GM12801 (cell line): ENCODE results near the gene ZNF224.

ENCODE experiments used
- TF ChIP-seq, protein P1 (sequence below): IDR thresholded peaks from one replicate; pipeline ENCODE4 v1.5.1; 2011; ENCODE audit warnings: control low read depth; ENCODE audit not compliant: insufficient read length; ENCODE audit errors: extremely low read depth

ZNF224 gene

DNA sequence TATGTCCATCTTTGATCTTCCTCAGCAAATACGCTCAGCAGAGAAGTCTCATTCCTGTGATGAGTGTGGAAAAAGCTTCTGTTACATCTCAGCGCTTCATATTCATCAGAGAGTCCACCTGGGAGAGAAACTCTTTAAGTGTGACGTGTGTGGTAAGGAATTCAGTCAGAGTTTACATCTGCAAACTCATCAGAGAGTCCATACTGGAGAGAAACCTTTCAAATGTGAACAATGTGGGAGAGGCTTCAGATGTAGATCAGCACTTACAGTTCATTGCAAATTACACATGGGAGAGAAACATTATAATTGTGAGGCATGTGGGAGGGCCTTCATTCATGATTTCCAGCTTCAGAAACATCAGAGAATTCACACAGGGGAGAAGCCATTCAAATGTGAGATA, 27.9 kb upstream of the ZNF224 start:
- TF ChIP-seq, protein P1, sequence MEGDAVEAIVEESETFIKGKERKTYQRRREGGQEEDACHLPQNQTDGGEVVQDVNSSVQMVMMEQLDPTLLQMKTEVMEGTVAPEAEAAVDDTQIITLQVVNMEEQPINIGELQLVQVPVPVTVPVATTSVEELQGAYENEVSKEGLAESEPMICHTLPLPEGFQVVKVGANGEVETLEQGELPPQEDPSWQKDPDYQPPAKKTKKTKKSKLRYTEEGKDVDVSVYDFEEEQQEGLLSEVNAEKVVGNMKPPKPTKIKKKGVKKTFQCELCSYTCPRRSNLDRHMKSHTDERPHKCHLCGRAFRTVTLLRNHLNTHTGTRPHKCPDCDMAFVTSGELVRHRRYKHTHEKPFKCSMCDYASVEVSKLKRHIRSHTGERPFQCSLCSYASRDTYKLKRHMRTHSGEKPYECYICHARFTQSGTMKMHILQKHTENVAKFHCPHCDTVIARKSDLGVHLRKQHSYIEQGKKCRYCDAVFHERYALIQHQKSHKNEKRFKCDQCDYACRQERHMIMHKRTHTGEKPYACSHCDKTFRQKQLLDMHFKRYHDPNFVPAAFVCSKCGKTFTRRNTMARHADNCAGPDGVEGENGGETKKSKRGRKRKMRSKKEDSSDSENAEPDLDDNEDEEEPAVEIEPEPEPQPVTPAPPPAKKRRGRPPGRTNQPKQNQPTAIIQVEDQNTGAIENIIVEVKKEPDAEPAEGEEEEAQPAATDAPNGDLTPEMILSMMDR = no peak

DNA sequence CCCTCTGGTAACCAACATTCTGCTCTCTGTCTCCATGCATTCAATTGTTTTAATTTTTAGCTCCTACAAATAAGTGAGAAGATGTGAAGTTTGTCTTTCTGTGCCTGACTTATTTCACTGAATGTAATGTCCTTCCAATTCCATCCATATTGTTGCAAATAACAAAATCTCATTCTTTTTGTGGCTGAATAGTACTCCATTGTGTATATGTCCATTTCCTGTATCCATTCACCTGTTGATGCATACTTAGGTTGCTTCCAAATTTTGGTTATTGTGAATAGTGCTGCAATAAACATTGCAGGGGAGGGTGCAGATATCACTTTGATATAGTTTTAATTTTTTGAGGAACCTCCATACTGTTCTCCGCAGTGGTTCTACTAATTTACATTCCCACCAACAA, 24.7 kb upstream of the ZNF224 start:
- TF ChIP-seq, protein P1 = no peak

DNA sequence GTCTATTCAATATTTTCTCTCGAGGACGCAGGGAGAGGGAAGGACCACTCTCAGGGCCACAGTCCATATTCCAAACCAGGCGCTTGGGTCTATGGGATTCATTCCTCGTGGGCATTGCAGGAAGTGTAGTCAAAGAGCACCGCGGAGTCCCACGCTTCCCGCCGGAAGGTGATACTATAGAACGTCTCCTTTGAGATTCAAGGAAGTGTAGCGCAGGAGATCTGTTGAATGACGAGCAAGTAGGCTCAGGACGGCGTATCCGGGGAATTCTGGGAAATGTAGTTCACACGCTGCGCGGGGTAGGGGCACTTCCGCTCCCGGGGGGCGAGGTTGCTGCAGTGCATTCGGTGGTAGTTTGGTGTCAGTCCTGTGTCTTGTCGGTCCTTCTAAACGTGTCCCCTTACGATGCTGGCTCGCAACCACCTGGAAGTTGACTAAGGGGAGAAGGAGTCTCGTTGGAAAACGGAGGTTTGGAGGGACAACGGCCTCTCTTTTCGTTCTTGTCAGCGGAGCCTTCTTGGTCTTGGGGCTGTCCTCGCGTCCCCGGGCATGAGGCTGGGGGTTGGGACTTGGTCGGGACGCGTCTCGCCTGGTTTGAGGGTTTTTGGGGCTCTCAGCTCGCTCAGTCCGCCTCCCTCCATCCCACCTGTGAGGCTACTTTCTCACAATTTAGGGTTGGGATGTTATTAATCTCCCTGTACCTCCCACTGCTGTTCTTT, 22.2 kb upstream of the ZNF224 start, which contains the start of gene ZNF284:
ZNF284 (plus strand) TSS at position 336 of the 719 bp plus-strand sequence. CDS start 4,231 bp downstream, outside the sequence.
- TF ChIP-seq, protein P1 = no peak

DNA sequence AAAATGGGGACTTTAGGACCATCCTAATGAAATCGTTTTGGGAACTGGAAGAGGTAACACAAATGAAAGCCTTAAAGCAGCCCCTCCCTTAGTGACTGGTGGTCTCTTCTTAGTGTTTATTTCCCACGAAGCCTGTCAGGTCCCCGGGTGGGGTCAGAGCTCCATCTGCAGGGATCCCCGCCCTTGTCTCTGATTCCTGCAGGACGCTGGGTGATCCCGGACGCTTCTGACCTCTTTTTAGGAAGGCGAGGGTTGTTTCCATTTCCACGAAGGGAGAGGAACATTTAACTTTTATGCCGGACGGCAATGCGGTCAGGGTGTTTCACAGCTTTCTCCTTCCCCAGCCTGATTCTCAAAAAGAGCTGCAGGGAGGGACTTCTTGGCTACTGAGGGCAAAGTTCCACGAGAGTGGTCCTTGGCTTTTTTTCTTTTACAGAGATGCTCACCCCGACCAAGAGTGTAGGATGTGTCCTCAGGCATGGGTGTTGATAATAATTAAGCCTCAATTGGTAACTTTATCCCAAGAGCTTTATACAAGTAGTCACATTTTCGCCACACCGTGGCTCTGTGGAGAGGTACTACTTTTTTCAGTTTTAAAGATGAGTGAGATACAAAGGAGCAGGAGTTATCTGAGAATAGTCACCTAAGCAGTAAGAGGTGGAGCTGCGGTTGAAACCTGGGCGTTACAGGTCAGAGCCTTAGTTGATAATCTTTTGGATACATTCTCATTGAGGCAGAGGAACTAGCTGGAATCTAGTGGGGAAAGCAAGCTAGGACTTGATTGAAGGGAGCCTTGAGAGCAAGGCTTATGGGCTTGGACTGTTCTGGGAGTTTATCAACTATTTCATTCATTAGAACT, 21.4 kb upstream of the ZNF224 start:
- TF ChIP-seq, protein P1 = no peak

DNA sequence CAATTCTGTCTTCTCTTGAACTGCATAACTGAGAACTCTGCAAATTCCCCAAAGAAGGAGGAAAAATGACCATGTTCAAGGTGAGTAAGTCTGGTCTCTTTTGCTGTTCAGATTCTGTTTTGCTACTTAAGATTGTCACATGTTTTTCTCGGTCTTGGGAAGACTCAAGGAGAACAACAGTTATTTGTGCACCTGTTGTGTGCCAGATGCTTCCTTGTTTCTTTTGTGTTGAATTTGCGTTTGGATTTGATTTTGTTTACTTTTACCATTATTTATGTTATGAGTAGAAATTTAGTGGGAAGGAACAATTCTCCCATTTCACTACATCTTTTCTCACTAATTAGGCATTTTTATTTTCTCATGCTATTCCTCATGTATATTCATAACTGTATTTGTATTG, 17.8 kb upstream of the ZNF224 start:
- TF ChIP-seq, protein P1 = no peak

DNA sequence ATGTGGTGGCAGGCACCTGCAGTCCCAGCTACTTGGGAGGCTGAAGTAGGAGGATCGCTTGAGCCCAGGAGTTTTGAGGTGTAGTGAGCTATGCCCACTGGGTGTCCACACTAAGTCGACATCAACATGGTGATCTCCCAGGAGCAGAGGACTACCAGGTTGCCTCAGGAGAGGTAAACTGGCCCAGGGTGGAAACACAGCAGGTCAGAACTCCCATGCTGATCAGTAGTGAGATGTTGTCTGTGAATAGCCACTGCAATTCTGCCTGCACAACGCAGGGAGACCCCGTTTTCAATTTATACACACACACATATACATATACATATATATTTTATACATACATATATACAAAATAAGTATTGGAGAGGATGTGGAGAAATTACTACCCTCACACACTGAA, 2.1 kb upstream of the ZNF224 start:
- TF ChIP-seq, protein P1 = no peak

DNA sequence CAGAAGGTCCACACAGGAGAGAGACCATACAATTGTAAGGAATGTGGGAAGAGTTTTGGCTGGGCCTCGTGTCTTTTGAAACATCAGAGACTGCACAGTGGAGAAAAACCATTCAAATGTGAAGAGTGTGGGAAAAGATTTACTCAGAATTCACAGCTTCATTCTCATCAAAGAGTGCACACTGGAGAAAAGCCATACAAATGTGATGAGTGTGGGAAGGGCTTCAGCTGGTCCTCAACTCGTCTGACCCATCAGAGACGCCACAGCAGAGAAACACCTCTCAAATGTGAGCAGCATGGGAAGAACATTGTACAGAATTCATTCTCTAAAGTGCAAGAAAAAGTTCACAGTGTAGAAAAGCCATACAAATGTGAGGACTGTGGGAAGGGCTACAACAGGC, 13.6 kb downstream of the ZNF224 start:
- TF ChIP-seq, protein P1 = no peak
